ENCODE measurements around the gene RAB8A.

RAB8A gene

GRCh38 chr19:16131648-16132047 is 20.0 kb downstream of the RAB8A start:
- no peak overlapping the region for H3K4me2 ChIP-seq (ENCODE audit: low read length)
- H2AFZ ChIP-seq (ENCODE audit: low read length) = no peak overlapping the region
- no peaks in the 10 kb centered on the region for H4K20me1 ChIP-seq (ENCODE audit: insufficient read depth, low read length)
- TF ChIP-seq EZH2 (IDR thresholded peaks at IDR 0.05; ENCODE audit: borderline replicate concordance, low read length) = no peak
- H3K27me3 ChIP-seq (ENCODE audit: insufficient read depth, low read length) = no peaks in the 10 kb centered on the region
- no peaks in the 10 kb centered on the region for H3K9me3 ChIP-seq (ENCODE audit: low read length)
- H3K4me3 ChIP-seq (ENCODE audit: low read depth, low read length, poor library complexity, severe bottlenecking) = no peak overlapping the region
- no peak overlapping the region for H3K27ac ChIP-seq (ENCODE audit: low read depth, low read length, poor library complexity, severe bottlenecking)
- peaks cover 81% of the 10 kb centered on the region for H3K36me3 ChIP-seq (ENCODE audit: insufficient read depth, low read length)
- no peaks in the 10 kb centered on the region for H3K9me2 ChIP-seq (ENCODE audit: low read depth, low read length)
- no peaks in the 10 kb centered on the region for H3K79me2 ChIP-seq (ENCODE audit: insufficient read depth, low read length)
- no peaks in the 10 kb centered on the region for H3F3A ChIP-seq (ENCODE audit: insufficient read depth, low read length)
- H3K9ac ChIP-seq (ENCODE audit: low read length) = no peak overlapping the region
- H3K4me1 ChIP-seq (ENCODE audit: insufficient read depth, low read length, severe bottlenecking) = peaks cover 5% of the 10 kb centered on the region

- H3K4me1 ChIP-seq (ENCODE audit: insufficient read depth, low read length, severe bottlenecking) = peaks cover 9% of the 10 kb centered on the region
- no peaks in the 10 kb centered on the region for H4K20me1 ChIP-seq (ENCODE audit: insufficient read depth, low read length)
- no peak overlapping the region for H3K9ac ChIP-seq (ENCODE audit: low read length)
- H3K9me2 ChIP-seq (ENCODE audit: low read depth, low read length) = no peaks in the 10 kb centered on the region
- no peak overlapping the region for H3K27ac ChIP-seq (ENCODE audit: low read depth, low read length, poor library complexity, severe bottlenecking)
- no peak overlapping the region for H2AFZ ChIP-seq (ENCODE audit: low read length)
- no peak overlapping the region for H3K4me3 ChIP-seq (ENCODE audit: low read depth, low read length, poor library complexity, severe bottlenecking)
- no peak for TF ChIP-seq CTCF (IDR thresholded peaks at IDR 0.05; ENCODE audit: low read length)
- TF ChIP-seq EZH2 (IDR thresholded peaks at IDR 0.05; ENCODE audit: borderline replicate concordance, low read length) = no peak
- H3F3A ChIP-seq (ENCODE audit: insufficient read depth, low read length) = no peaks in the 10 kb centered on the region
- H3K9me3 ChIP-seq (ENCODE audit: low read length) = no peaks in the 10 kb centered on the region
- H3K4me2 ChIP-seq (ENCODE audit: low read length) = no peak overlapping the region
- no peaks in the 10 kb centered on the region for H3K27me3 ChIP-seq (ENCODE audit: insufficient read depth, low read length)
- no peaks in the 10 kb centered on the region for H3K79me2 ChIP-seq (ENCODE audit: insufficient read depth, low read length)
- H3K36me3 ChIP-seq (ENCODE audit: insufficient read depth, low read length) = peaks cover 60% of the 10 kb centered on the region
These were observed 22.1 kb downstream of the RAB8A start for GRCh38 chr19:16133818-16134217.

- H3K4me3 ChIP-seq (ENCODE audit: low read depth, low read length, poor library complexity, severe bottlenecking) = no peak overlapping the region
- H3K36me3 ChIP-seq (ENCODE audit: insufficient read depth, low read length) = peaks cover 53% of the 10 kb centered on the region
- H3K79me2 ChIP-seq (ENCODE audit: insufficient read depth, low read length) = no peaks in the 10 kb centered on the region
- TF ChIP-seq EZH2 (IDR thresholded peaks at IDR 0.05; ENCODE audit: borderline replicate concordance, low read length) (no peak), CTCF (IDR thresholded peaks at IDR 0.05; ENCODE audit: low read length) (no peak)
- no peaks in the 10 kb centered on the region for H3F3A ChIP-seq (ENCODE audit: insufficient read depth, low read length)
- H3K27ac ChIP-seq (ENCODE audit: low read depth, low read length, poor library complexity, severe bottlenecking) = peak overlapping the region; percentile 42
- H3K4me1 ChIP-seq (ENCODE audit: insufficient read depth, low read length, severe bottlenecking) = peaks cover 9% of the 10 kb centered on the region
- H3K27me3 ChIP-seq (ENCODE audit: insufficient read depth, low read length) = no peaks in the 10 kb centered on the region
- no peak overlapping the region for H2AFZ ChIP-seq (ENCODE audit: low read length)
- no peaks in the 10 kb centered on the region for H3K9me3 ChIP-seq (ENCODE audit: low read length)
- H3K4me2 ChIP-seq (ENCODE audit: low read length) = no peak overlapping the region
- no peaks in the 10 kb centered on the region for H3K9me2 ChIP-seq (ENCODE audit: low read depth, low read length)
- no peaks in the 10 kb centered on the region for H4K20me1 ChIP-seq (ENCODE audit: insufficient read depth, low read length)
- no peak overlapping the region for H3K9ac ChIP-seq (ENCODE audit: low read length)
These were observed 22.8 kb downstream of the RAB8A start for GRCh38 chr19:16134510-16134909.

- no peaks in the 10 kb centered on the region for H3K9me3 ChIP-seq (ENCODE audit: low read length)
- no peak overlapping the region for H3K9ac ChIP-seq (ENCODE audit: low read length)
- peaks cover 16% of the 10 kb centered on the region for H3K4me1 ChIP-seq (ENCODE audit: insufficient read depth, low read length, severe bottlenecking)
- no peak for TF ChIP-seq EZH2 (IDR thresholded peaks at IDR 0.05; ENCODE audit: borderline replicate concordance, low read length)
- peaks cover 42% of the 10 kb centered on the region for H3K36me3 ChIP-seq (ENCODE audit: insufficient read depth, low read length)
- no peaks in the 10 kb centered on the region for H3K9me2 ChIP-seq (ENCODE audit: low read depth, low read length)
- no peaks in the 10 kb centered on the region for H4K20me1 ChIP-seq (ENCODE audit: insufficient read depth, low read length)
- H3K4me3 ChIP-seq (ENCODE audit: low read depth, low read length, poor library complexity, severe bottlenecking) = no peak overlapping the region
- H3K79me2 ChIP-seq (ENCODE audit: insufficient read depth, low read length) = no peaks in the 10 kb centered on the region
- H3F3A ChIP-seq (ENCODE audit: insufficient read depth, low read length) = no peaks in the 10 kb centered on the region
- no peak overlapping the region for H3K27ac ChIP-seq (ENCODE audit: low read depth, low read length, poor library complexity, severe bottlenecking)
- no peaks in the 10 kb centered on the region for H3K27me3 ChIP-seq (ENCODE audit: insufficient read depth, low read length)
- no peak overlapping the region for H2AFZ ChIP-seq (ENCODE audit: low read length)
- H3K4me2 ChIP-seq (ENCODE audit: low read length) = no peak overlapping the region
These were observed 23.9 kb downstream of the RAB8A start for GRCh38 chr19:16135430-16136127.
